MV-4-11 (cell line): Measurements from ENCODE around the gene IFI35.
A peak's percentile ranks its signal among the peaks of the same experiment; 100 is the strongest.
"Not testable (repeated sequence)": the region's sequence is repeated elsewhere in the genome, so short reads cannot be mapped to it uniquely, and the experiment has no call there.

Experiments used
- DNase-seq: peaks from one replicate; lab custom pipeline; 2025; lab: John Stamatoyannopoulos, UW

IFI35 gene

DNA sequence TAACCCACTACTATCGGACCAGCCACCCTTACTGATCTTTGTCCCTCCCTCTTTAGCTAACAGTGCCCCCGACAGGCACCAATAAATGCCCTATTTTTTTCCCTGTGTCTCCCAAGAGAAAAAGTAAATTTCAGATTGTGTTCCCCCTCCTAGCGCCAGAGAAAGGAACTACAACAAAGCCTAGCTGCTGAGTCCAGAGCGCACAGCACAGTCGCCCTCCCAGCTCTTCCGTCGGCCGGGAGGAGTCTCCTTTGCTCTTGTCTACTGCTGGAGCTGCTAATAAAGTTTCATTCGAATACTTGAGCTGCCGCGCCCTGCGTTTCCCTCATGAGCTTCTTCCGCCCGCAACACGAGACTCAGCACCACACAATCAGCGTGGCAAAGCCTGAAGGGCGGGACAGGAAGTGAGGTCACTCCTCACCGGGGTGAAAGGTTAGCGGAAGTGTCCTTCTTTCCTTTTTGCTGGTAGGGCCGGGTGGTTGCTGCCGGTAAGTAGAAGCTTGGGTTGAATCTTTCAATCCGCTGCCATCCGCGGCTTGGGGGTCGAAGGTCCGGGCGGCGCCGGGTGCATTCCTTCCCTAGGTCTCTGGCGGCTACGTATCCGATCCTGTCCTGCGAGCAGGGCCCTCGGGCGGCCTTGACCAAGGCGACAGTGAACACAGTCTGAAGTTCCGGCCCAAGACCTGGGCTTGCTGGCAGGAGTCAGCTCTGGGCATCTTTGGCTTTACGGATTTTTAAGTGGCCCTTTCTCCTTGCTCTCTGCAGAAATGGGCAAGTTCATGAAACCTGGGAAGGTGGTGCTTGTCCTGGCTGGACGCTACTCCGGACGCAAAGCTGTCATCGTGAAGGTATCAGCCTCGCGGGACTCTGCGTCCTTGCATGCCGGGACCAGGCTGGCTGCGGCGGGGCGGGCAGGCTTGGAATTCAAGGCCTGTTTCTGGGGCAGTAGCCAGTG, 8.3 kb upstream of the IFI35 start, which contains the start of gene RPL27:
Gene RPL27 (plus strand): TSS at position 436 of the 955 bp plus-strand sequence. CDS start 332 bp downstream, at position 768.
- DNase-seq: peak; percentile 100

DNA sequence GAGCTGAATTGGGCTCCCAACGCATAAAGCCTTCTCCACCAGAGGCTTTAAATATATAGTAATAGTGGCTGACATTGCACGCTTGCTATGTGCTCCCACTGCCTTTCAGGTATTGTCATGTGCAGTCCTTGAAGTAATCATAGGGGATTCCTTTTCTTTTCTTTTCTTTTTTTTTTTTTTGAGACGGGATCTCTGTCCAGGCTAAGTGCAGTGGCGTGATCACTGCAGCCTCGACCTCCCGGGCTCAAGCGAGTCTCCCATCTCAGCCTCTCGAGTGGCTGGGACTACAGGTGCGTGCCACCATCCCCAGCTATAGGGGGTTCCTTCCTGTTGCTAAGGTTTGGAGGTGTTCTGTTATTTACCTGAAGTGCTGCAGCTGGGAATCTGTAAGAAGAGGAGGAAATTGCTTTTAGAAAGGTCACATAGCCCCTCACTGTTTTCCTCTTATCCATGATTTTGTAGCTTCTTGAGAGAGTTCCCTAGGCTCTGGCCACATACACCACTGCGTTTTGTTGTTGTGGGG, 7.5 kb upstream of the IFI35 start:
- DNase-seq: no peak

DNA sequence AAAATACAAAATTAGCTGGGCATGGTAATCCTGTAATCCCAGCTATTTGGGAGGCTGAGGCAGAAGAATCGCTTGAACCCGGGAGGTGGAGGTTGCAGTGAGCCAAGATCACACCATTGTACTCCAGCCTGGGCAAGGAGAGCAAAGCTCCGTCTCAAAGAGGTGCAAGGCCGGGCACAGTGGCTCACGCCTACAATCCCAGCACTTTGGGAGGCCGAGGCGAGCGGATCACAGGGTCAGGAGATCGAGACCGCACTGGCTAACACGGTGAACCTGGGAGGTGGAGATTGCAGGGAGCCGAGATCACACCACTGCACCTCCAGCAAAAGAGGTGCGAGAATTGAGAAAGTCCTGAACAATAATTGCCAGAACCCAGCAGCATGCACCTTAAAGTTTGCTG, 5.7 kb upstream of the IFI35 start:
- DNase-seq: not testable (repeated sequence)

DNA sequence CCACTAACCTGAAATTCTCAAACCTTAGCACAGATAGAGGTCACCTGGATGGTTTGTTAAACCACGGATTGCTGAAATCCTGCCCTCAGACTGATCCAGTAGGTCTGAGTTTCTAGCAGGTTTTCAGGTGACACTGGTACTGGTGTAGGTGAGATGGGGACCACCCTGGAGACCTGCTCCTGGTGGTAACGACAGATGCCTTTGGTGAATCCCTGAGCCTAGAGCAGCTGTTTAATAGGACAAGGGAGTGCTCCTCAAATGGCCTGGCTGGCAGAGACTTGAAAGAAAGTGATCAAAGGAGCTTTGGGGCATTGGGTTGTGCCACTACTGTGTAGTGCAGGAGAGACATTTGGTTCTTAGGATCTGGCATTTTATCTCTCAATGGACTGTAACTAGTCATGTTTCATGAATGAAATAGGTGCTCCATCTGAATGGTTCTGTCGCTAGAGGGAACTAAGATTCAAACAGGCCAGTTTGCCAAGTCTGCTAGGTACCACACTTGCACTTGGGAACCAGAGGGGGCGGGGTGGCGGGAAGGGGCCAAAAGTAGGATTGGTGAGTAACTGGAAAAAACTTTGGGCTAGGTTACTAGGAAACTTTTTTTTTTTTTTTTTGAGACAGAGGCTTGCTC, 2.9 kb upstream of the IFI35 start:
- DNase-seq: no peak

DNA sequence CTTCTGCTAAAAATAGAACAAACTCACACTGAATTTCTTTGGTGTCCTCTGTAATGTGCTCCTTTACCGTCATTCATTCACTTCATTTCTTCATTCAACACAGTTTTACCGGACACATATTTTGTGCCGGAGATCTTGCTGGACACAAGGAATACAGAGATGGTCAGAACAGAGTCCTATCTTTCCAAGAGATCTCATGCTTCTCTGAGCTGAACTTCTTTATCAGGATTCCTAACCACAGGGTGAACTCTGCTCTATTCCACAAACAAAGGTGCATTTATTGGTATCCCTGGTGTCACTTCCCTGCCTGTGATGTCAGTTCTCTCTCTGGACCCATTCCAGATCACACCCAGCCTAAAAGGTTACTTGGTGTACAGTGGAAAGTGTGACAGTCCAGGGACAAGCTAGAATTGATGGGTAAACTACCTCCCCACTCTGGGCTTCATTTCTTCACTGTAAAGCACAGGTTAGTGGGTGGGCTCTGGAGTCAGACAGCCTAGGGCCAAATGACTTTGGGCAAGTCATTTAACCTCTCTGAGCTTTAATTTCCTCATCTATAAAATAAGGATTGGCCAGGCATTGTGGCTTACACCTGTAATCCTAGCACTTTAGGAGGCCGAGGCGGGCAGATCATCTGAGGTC, 4.2 kb downstream of the IFI35 start:
- DNase-seq: no peak

DNA sequence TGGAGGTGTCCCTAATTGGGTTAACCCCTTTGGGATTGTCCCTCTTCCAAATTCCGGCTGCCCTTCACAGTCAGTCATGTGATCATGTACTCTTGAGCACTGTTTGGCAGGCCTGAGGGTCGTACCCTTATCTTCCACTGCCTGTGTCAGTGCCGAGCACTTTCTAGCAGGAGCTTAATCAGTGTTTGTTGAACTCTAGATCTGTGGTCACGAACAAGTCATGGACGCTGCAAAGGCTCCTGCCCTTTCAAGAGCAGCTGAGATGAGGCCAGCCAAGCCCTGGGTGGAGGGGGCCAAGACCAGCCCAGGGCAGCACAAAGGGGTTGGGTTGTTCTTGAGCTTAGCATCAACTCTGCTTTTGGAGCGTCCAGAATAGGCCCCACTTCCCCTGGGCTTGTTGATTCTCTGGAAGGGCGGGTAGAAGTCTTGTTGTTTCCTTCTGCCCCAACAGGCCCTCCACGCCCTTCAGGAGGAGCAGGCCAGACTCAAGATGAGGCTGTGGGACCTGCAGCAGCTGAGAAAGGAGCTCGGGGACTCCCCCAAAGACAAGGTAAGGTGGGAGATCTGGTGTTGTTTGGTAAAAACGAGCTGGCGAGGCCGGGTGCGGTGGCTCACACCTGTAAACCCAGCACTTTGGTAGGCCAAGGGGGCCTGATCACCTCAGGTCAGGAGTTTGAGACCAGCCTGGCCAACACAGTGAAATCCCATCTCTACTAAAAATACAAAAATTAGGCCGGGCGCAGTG, 5.3 kb downstream of the IFI35 start:
- no peak for DNase-seq

DNA sequence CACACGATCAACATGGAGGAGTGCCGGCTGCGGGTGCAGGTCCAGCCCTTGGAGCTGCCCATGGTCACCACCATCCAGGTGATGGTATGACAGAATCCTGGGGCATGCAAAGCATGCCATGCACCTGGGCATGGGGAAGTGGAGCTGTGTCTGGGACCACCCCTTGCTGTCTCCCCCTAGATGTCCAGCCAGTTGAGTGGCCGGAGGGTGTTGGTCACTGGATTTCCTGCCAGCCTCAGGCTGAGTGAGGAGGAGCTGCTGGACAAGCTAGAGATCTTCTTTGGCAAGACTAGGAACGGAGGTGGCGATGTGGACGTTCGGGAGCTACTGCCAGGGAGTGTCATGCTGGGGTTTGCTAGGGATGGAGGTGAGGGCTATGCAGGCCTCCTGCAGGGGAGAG, 6.7 kb downstream of the IFI35 start:
- no peak for DNase-seq

DNA sequence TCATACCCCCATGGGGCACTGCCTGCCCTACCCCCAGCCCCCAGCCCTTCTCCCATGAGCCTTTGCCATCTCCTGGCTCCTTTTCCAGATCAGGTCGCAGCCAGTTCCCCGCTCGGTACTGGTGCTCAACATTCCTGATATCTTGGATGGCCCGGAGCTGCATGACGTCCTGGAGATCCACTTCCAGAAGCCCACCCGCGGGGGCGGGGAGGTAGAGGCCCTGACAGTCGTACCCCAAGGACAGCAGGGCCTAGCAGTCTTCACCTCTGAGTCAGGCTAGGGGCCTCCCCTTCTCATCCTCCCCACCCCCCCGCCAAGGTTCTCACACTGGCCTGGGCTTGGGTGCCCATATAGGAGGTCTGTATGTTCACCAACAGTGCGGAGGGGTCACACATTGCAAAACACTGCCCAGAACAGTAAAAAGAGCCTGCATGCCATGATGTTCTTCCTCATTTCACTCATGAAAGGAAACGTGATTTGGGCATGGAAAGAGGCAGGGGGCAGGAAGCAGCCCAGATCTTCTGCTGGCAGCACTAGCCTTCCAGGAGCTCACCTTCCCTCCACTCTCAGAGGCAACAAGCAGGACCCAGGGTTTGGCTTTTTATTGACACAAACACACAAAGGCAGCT, 7.5 kb downstream of the IFI35 start:
- peak; percentile 77 for DNase-seq

DNA sequence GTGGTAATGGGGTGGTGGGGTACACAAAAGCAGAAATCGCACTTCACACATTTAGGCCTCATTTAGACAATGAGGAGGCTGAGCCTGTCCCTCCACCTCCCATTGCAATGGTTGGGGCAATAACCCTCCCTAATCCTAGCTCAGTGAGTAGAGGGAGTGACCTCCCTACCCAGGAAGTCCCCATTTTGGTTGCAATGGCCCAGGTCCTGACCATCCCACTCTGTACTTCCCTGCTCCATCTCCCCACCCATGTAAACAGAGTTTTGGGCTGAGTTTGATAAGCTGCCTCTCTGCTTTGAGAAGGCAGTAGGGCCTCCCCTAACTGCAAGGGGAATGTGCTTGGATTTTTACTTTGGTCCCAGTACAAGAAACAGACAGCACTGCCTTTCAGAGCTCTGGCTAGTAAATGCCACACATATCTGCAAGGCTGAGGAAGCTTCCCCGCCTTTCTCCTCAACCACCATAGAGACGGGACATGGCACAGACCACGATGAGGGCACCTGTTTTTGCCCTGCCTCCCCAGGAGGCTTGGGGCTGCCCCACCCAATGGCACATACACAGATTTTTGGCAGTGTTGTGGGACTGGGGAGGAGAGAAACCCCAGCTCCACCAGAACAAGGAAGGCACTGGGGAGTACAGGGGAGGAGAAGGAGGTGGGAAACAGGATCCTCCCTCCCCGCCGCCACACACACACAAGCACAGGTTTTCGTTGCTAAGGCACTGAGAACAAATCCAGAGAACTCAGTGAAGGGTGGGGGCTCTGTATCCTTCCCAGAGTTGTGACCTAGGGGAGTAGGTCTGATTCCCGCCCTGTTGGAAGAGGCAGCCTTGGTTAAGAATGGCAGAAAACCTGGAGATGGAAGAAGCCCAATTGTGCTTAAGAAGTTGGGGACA, 8.3 kb downstream of the IFI35 start:
- DNase-seq: no peak

DNA sequence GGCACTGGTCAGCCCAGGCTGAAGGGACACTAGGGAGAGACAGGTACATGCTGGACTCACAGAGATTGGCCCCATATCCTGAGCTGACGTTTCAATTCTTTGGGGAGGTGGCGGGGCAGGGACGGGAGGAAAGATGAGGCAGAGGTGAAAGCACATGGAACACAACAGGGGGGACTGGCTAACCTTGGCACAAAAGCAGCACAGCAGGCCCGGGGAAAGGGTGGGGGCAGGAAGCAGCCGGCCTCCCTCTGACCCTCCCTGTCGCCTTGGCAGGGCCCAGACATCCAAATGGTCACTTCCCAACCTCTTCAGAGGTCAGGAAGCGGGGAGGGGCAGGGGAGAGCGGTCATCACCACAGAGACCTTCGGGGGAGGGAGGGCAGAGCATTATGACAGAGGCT, 9.0 kb downstream of the IFI35 start:
- no peak for DNase-seq

DNA sequence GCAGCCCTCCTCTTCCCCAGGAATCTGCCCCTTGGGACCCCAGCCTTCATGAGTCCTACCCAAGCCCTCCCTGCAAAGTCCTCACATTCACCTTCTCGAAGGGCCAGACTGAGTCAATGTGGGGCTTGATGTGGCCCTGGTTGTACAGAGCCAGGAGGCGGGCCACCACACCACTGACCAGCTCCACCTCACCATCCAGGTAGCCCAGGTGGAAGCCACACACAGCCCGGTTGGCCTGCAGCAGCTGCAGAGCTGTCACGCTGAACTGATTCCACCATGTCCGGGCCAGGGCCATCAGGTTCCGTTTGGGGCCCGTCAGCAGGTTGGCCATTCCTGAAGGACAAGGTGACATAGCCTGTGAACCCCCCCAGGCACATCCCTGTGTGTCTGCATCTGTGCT, 9.6 kb downstream of the IFI35 start:
- no peak for DNase-seq

DNA sequence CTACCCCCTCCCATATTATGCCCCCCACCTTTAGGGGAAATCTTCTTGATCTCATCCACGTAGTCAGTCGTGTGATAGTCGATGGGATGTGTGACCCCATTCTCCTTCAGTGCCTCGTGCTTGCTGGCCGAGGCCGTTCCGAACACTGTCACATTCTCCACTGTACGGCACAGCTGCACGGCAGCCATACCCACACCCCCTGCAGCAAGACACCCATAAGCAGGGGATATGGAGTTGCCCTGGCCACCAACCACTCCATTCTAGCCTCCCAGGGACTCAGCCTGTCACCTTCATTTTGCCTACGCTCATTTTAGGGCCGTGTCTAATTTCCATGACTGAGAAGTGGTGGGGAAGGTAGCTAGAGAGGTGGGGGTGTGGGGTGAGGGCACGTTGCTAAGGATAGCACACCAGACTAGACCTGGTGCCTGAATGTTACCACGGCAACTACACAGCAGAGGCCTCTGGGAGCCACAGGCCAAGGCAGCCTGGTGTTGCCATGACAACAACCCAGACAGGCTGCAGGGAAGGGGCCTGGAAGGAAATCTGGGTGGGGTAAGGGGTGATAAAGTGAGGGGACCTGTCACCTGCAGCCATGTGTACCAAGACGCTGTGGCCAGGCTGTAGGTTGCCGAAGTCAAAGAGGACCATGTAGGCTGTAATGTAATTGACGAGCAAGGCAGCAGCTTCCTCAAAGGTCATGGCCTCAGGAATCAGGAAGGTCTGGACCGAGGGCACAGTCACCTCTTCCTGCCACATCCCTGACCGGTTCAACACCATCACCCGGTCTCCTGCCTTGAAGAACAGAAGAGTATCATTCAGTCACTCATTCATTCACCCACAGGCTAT, 11.6 kb downstream of the IFI35 start:
- DNase-seq: peak; percentile 74

DNA sequence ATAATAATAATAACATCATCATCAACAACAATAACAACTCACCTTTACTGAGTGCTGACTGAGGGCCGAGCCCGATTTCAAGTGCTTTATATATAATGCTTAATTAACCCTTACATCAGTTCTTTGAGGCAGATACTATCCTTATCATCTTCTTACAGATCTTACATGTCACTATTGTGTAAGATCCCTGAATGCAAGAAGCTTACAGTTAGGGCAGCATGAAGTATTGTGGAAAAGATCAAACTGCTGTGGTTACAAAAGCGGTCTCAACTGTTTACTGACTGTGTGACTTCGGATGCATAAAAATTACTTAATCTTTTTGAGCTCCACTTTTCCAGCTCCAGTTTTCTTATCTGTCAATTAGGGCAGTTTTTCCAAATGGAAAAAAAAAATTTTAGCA, 12.3 kb downstream of the IFI35 start:
- peak; percentile 90 for DNase-seq

DNA sequence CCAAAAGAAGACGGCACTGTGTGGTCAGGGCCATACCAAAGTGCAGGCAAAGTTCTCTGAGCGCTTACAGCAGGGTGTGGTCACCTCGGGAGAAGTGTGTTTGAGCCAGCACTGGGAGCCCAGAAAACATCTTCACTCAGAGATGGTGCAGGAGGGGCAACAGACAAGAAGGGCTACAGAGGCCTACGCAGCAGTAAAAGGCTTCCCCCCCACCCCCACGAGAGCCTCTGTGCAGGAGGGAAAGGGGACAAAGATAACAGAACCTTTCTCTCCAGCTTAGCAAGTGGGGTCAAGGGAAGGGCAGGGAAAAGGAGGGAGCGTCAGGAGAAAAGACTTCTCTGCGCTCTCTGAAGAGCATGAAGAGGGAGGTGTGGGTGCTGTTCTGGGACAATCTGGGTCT, 12.8 kb downstream of the IFI35 start:
- peak; percentile 64 for DNase-seq

DNA sequence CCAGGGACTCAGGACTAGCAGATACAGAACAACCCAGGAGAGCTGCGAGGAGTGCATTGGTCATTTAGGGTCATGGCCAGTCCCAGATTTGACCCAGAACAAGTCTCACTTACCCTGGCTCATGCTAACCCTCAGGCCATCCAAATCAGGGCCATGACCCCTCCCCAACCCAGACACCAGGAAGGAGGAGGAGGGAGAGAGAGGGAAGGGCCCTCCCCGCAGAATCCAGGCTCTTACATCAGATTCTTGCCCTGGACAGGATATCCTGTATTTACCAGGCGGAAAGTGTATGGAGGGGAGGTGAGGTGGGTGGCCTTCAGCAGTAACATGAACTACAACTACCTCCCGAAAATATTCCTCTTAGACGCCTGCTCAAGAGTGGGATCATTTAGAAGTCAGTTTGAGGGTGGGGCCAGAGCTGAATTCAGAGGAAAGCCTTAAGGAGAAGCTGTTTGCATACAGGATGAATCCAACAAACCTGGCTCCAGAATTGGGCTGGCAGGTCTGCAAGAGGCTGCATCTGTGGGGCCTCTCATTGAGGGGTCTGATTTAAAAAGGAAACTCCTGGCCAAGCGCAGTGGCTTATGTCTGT, 13.5 kb downstream of the IFI35 start:
- DNase-seq: peak; percentile 46

DNA sequence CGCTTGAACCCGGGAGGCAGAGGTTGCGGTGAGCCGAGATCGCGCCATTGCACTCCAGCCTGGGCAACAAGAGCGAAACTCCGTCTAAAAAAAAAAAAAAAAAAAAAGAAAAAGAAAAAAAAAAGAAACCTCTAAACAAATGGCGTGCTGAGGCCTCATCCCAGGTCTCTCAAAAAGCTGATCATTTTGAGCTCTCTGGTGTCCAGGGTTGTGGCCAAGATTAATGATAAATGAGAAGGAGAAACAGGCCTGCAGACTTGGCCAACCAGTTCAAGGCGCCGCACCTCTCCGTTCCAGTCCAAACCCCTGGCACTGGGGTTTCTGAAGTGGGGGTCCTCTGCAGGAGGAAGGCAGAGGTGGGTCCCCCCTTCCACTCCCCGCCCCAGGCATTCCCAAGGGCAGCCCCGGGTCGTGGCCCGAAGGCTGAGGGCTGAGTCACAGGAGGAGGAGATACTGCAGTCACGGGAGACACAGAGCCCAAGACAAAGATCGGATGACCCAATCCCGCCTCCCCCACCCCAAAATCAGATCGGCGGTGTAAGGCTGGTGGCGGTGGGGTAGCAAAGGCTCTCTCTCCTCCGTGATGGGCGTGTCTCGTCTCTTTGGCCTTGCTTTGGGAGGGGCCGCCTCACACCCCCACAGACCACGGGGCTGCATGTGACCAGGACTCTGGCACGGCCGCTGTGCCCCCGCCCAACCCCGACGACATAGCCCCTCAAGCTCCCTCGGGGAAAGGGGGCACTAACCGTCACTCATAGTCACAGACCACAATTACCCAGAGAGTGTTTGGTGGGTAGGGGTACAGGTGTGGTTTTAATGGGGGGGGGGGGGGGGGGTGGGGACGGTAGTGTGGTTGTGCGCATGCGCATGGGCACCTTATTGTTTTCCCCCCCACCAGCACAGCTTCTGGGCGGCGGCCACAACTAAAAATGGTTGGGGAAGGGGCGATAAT, 14.5 kb downstream of the IFI35 start:
- peak; percentile 53 for DNase-seq

DNA sequence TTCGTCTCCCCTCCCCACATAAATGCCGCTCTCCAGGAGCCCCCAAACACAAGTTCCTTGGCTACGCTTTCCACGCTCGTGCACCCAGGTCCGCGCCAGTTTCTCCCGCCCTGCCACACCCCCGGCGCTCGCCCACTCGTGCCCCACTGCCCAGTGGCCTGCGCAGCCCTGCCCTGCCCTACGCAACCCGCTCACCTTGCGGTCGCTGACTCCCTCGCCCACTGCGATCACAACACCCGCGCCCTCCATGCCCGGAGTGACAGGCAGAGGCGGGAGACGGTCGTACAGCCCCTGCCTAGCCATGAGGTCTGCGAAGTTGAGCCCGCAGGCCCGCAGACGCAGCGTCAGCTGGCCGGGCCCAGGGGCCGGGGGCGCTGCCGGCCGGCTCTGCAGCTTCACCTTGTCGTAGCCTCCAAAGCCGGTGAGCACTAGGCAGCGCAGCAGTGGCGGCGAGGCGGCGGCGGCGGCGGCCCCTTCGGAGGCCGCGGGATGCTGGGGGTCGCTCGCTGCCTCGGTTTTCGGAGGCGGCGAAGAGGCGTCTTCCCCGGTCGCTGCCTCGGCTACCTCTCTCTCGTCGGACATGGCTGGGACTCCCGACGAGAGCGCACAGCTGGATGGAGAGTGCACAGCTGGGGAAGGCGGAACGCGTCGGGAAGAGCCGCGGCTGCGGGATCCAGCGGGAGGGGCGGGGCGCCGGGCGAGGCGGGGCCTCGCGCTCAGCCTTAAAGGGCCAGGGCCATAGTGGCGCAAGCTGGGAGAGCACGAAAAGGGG, 15.3 kb downstream of the IFI35 start, which contains the start of gene VAT1:
Gene VAT1 (minus strand): TSS at position 645 of the 772 bp plus-strand sequence. CDS start 63 bp downstream, at position 582.
- peak; percentile 55 for DNase-seq
